WI38 (cell line): ENCODE results near the gene BEST2.

ENCODE experiments used
- H3K4me3 ChIP-seq: 2 replicates; pipeline ENCODE4 v1.5.1; 2011; ENCODE audit warnings: low read depth, mild to moderate bottlenecking, control low read depth, low read length
- CTCF ChIP-seq: IDR thresholded peaks from 2 replicates; pipeline ENCODE4 v1.5.1; 2012; ENCODE audit warnings: low read depth, mild to moderate bottlenecking, control low read depth, low read length

Gene BEST2

GRCh38 chr19:12806242-12807081 lies 54.9 kb downstream of the BEST2 start, which contains the start of gene RNASEH2A:
Gene RNASEH2A (plus strand): TSS chr19:12806584. CDS start chr19:12806674, 90 bp downstream.
- peak within 1 kb of the TSS; percentile 78 for H3K4me3 ChIP-seq
- TF ChIP-seq CTCF: no peak
